Stimulated activated CD4-positive, alpha-beta T cell treated with anti-CD3 and anti-CD28 coated beads, TNF-alpha, amount 100 ng/mL, for 24 hours (primary cell): ENCODE results near the gene GRIN2C.

Source experiments
- DNase-seq, 3 experiments: peaks; one replicate each; pipeline ENCODE4 v3.0.0-alpha.2; 2020; ENCODE audit warnings: low read depth in 3 of 3

The GRIN2C gene

DNA sequence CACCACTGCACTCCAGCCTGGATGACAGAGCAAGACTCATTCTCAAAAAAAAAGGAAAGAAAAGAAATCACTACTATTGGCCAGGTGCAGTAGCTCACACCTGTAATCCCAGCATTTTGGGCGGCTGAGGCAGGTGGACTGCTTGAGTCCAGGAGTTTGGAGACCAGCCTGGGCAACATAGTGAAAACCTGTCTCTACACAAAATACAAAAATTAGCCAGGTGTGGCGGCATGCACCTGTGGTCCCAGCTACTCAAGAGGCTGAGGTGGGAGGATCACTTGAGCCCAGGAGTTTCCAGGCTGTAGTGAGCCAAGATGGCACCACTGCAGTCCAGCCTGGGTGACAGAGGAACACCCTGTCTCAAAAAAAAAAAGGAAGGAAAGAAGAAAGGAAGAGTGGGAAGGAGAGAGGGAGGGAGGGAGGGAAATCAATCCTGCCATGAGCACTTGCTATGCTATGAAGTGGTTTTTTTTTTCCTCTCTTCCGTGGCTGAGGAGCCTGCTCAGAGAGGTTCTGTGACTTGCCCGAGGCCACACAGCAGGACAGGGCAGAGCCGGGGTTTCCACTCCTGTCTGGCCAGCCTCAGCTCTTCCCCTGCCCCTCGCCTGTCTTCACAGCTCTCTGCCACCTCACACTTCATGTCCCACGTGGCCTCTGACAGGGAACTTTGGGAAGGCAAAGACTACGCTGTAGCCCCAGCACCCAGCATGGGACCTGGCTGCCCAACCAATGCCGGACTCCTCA lies 10.9 kb downstream of the GRIN2C start:
- DNase-seq = no peak

DNA sequence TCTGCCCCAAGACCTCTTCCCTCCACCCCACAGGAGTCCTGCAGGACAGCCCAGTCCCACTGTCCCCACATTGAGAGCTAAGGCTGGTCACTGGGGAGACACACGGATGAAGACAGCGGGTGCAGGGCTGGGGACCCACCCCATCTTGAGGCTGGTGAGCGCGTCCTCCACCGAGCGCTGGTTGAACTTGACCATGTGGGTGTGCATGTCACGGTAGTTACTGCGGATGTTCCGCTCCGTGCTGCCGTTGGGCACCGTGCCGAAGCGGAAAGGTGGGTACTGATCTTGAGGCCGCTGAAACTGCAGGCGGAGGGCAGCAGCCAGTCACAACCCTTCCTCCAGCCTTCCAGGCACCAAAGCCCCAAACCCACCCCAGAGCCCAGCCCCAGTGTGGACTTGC lies 13.1 kb downstream of the GRIN2C start:
- no peak for DNase-seq

DNA sequence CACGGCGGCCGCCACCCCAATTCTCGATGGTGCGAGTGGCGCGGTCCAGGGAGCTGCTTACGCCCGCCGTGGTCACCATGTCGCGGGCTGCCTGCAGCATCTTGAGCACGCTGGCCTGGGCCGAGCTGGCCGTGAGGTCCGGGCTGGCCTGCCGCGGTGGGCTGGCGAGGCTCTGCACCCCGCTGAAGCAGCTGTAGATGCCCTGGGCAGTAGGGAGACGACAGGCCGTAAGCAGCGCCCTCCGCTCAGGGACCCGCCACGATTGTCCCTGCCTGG lies 16.4 kb downstream of the GRIN2C start:
- DNase-seq = no peak

DNA sequence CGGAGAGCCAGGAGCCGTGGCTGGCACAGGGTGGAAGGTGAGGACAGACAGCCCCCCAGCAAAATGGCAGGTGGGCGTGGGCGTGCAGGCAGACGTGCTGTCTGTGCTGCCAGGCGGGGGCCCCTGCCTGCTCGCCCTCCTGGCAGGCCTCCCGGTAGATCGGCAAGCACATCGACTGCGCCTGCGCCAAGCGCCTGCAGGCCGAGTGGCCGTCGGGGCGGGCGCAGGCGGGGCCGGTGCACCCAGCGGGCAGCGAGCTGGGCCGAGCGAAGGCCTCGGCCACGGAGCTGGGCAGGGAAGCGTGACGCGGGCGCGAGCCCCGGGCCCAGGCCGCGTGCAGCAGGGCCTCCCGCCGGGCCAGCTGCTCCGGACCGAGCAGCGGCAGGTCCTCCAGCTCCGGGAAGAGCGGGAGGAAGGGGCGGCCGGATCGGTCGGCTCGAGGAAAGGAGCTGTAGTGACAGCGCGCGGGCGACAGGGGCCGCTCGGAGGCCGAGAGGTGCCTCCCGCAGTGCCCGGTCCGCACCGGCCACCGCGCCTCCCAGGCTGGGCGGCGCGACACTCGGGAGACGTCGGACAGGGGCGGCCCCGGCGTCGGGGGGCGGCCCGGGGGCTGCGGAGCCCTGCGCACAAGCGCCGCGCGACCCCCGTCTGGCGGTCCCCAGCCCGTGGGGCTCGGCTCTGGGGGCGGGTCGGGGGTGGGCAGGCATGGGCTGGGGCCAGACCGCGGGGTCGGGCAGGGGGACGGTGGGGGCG lies 16.9 kb downstream of the GRIN2C start:
- DNase-seq = no peak

DNA sequence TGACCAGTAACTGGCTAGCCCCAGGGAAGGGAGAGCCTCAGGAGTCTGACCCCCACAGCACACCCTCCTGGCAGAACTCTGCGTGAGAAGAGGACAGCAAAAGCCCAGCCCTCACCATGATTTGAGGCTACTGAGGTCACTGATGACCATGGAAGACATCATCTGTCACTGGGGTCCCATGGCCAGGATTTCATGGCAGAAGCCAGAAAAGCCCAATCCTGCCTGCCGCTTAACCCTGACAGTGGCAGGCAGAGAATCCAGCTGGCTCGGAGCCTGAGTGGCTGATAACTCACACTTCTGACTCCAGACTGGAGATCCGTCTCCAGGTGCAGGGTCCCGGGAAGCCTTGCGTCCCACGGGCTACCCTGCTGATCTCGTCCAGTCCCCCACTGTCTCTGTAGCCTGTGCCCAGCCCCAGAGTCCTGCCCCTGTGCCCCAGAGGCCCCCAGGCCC lies 17.5 kb downstream of the GRIN2C start:
- DNase-seq = no peak

DNA sequence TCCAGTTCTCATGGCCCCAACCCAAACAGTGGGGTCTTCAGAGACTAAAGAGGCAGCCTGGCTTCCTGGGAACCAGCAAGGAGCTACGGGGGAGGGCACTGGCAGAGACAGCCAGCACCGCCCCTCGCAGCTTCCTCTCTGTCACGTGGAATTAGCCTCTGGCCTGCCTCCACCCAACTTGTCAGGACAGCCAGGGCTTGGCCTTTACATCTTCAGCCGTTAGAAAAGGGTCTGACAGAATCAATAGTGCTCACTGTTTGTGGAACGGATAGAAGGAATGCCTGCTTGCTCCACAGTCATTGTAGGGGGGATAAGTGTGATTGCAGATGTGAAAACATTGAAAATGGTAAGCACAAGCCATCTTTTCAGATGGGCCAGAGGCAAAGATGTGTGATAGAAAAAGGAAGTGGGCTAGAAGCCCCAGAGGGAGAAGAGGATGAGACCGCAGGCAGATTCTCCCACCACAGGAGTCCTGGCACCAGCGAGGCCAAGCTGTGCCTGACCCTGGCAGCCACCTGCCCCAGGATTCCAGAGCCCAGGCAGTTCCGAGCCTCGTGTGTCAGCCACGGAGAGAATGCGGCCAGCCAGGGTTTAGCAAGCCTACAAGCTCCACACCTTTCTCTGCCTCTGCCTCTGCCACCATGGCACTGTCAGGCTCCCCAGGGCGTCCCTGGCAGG lies 18.6 kb downstream of the GRIN2C start:
- no peak for DNase-seq

GRCh38 chr17:74839990-74840852 lies 19.5 kb downstream of the GRIN2C start:
- no peak for DNase-seq

- no peak for DNase-seq
These were observed 21.4 kb downstream of the GRIN2C start for GRCh38 chr17:74838274-74838673.

DNA sequence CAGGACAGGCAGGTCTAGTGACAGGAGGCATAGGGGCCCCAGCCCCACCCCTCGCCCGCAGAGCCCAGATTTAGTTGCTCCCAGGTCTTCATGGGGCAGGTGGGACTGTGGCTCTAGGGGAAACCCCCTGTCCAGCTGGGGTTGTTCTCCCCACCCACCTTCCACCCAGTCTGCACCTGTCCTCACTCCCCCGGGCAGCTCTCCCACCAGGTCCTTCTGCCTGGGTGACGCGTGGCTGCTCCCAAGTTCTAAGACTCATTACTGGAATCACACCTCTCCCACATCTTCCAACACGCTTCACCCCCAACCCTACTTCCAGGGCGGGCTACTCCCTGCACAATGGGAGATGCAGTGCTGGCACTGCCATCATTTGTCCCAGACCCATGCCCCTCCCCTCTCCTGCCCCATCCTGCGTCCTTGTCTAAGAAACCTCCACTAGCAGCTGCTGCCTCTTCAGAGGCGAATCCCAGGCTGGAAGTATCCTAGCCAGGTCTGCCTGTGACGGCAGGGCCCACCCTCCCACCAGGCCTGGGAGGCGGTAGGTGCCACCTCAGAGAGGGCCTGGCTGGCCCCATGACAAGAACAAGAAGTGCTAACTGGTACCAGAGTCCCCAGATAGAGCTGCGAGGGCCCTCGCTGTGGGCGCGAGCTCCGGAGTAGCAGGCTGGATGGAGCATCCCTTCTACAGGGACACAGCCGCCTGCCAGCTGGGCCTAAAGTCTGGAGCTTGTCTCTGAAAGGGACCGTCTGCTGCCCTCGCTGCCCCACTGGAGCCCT lies 22.8 kb downstream of the GRIN2C start:
- DNase-seq = no peak

GRCh38 chr17:74836191-74836590 lies 23.5 kb downstream of the GRIN2C start:
- DNase-seq = no peak

DNA sequence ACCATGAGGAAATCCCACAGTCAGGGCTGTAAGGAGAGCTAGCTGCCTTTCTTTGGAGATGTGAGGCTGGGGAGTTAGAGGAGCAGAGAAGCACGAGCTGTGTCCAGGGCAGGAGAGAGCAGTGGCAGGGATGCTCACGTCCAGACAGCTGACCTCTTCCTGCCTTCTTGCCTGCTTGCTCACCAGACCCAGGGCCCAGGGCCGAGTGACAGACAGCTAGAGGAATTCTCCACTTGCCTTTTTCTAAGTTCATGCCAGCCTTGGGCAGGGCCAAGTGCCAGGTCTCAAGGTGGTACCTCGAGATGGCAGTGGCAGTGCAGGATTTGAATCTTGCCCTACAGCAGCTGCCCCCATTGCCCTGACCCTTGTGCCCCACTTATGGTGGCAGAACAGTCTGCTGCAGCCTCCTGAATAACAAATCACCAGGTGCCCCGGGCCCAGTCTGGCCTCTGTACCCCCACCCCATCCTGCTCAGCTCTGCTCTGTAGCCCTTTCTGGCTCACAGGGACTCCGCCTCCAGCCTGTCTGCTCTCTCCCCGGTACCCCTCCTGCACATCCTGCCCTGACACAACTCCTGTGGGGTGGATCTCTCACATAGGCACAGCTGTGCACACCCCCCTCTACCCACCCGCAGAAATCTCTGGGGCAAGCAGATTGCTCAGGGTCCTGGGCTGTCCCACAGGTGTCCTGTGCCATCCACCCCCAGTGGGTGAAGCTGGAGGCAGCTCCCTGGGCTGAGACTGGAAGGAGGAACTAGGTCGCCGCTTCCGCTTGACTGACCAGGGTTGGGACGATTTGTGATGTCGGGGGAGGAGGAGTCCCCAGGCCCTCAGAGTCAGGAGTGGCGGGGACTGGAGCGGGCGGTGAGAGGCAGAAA lies 25.9 kb downstream of the GRIN2C start:
- DNase-seq = no peak

GRCh38 chr17:74832421-74832820 lies 27.3 kb downstream of the GRIN2C start:
- no peak for DNase-seq

GRCh38 chr17:74831444-74832146 lies 28.1 kb downstream of the GRIN2C start:
- no peak for DNase-seq

- DNase-seq = no peak
These were observed 28.8 kb downstream of the GRIN2C start for GRCh38 chr17:74830861-74831260.

- DNase-seq = no peak
These were observed 31.9 kb downstream of the GRIN2C start for GRCh38 chr17:74827800-74828199.

GRCh38 chr17:74825952-74826719 lies 33.5 kb downstream of the GRIN2C start:
- DNase-seq = no peak

- DNase-seq = no peak
These were observed 34.6 kb downstream of the GRIN2C start for GRCh38 chr17:74824961-74825627.

- DNase-seq = no peak
These were observed 36.7 kb downstream of the GRIN2C start for GRCh38 chr17:74822939-74823367.
